H9 (cell line): ENCODE measurements around the gene RET. TPM values are rescaled to one million over a fixed set of nuclear protein-coding genes. Genes with fewer than 3 reads are reported as not detected.

Experiments
- DNase-seq: peaks from one replicate; pipeline ENCODE4 v3.0.0-alpha.2; 2017
- H2AFZ ChIP-seq: one replicate; pipeline ENCODE4 v1.6.1; 2013; ENCODE audit warnings: mild to moderate bottlenecking, low read length, control low read depth, moderate library complexity
- H2AK5ac ChIP-seq: 2 replicates; pipeline ENCODE4 v1.6.1; 2013; ENCODE audit warnings: low read length, control low read depth, mixed read lengths; ENCODE audit not compliant: insufficient read length
- H2BK120ac ChIP-seq: one replicate; pipeline ENCODE4 v1.6.1; 2013; ENCODE audit warnings: low read depth, mild to moderate bottlenecking, low read length, control low read depth, inconsistent platforms; ENCODE audit not compliant: poor library complexity, severe bottlenecking
- H2BK12ac ChIP-seq: 2 replicates; pipeline ENCODE4 v1.6.1; 2013; ENCODE audit warnings: low read length, control low read depth, mixed read lengths, low read depth; ENCODE audit not compliant: insufficient read length
- H2BK15ac ChIP-seq: 2 replicates; pipeline ENCODE4 v1.6.1; 2013; ENCODE audit warnings: low read depth, low read length, control low read depth
- H2BK20ac ChIP-seq: one replicate; pipeline ENCODE4 v1.6.1; 2013; ENCODE audit warnings: low read depth, mild to moderate bottlenecking, low read length, control low read depth, inconsistent platforms; ENCODE audit not compliant: poor library complexity, severe bottlenecking
- H2BK5ac ChIP-seq: 2 replicates; pipeline ENCODE4 v1.6.1; 2013; ENCODE audit warnings: low read length, control low read depth, mixed read lengths; ENCODE audit not compliant: insufficient read length
- H3K14ac ChIP-seq: 2 replicates; pipeline ENCODE4 v1.6.1; 2013; ENCODE audit warnings: low read length, control low read depth; ENCODE audit not compliant: insufficient read depth
- H3K18ac ChIP-seq: 2 replicates; pipeline ENCODE4 v1.6.1; 2013; ENCODE audit warnings: low read depth, mild to moderate bottlenecking, mixed read lengths, low read length, control low read depth; ENCODE audit not compliant: insufficient read length
- H3K23ac ChIP-seq: 2 replicates; pipeline ENCODE4 v1.6.1; 2013; ENCODE audit warnings: low read length, control low read depth, mixed read lengths, low read depth; ENCODE audit not compliant: insufficient read length
- H3K23me2 ChIP-seq: 2 replicates; pipeline ENCODE4 v1.6.1; 2013; ENCODE audit warnings: low read depth, mild to moderate bottlenecking, mixed read lengths, low read length, control low read depth; ENCODE audit not compliant: insufficient read length, poor library complexity, severe bottlenecking
- H3K27ac ChIP-seq: 2 replicates; pipeline ENCODE4 v1.5.1; 2013; ENCODE audit warnings: low read length, control low read depth, mixed read lengths, low read depth; ENCODE audit not compliant: insufficient read length
- H3K27me3 ChIP-seq: 2 replicates; pipeline ENCODE4 v1.6.1; 2013; ENCODE audit warnings: low read length, control low read depth, inconsistent platforms; ENCODE audit not compliant: insufficient read depth
- H3K4ac ChIP-seq: 2 replicates; pipeline ENCODE4 v1.6.1; 2013; ENCODE audit warnings: low read depth, mild to moderate bottlenecking, control low read depth, inconsistent platforms, low read length, moderate library complexity
- H3K4me1 ChIP-seq: 2 replicates; pipeline ENCODE4 v1.6.1; 2013; ENCODE audit warnings: low read length, control low read depth, inconsistent platforms; ENCODE audit not compliant: insufficient read depth
- H3K4me2 ChIP-seq: 2 replicates; pipeline ENCODE4 v1.6.1; 2013; ENCODE audit warnings: low read length, control low read depth, mixed read lengths; ENCODE audit not compliant: insufficient read length, insufficient read depth
- H3K56ac ChIP-seq: 2 replicates; pipeline ENCODE4 v1.6.1; 2013; ENCODE audit warnings: low read depth, mild to moderate bottlenecking, mixed read lengths, low read length, control low read depth; ENCODE audit not compliant: insufficient read length
- H3K79me1 ChIP-seq: 2 replicates; pipeline ENCODE4 v1.6.1; 2013; ENCODE audit warnings: low read depth, mild to moderate bottlenecking, moderate library complexity, low read length, control low read depth, inconsistent platforms; ENCODE audit not compliant: insufficient read depth, poor library complexity, severe bottlenecking
- H3K79me2 ChIP-seq: 2 replicates; pipeline ENCODE4 v1.6.1; 2013; ENCODE audit warnings: low read length, control low read depth, inconsistent platforms; ENCODE audit not compliant: insufficient read depth
- H3K9ac ChIP-seq: 2 replicates; pipeline ENCODE4 v1.6.1; 2013; ENCODE audit warnings: low read length, control low read depth, mixed read lengths; ENCODE audit not compliant: insufficient read length; ENCODE audit errors: extremely low read depth
- H3K9me3 ChIP-seq: one replicate; pipeline ENCODE4 v1.6.1; 2013; ENCODE audit warnings: low read depth, low read length, inconsistent platforms; ENCODE audit not compliant: control insufficient read depth
- H3T11ph ChIP-seq: one replicate; pipeline ENCODE4 v1.6.1; 2013; ENCODE audit warnings: mild to moderate bottlenecking, low read length, control low read depth, inconsistent platforms
- H4K20me1 ChIP-seq: one replicate; pipeline ENCODE4 v1.6.1; 2013; ENCODE audit not compliant: control insufficient read depth, insufficient read length, insufficient read depth
- H4K5ac ChIP-seq: 2 replicates; pipeline ENCODE4 v1.6.1; 2013; ENCODE audit warnings: low read depth, mild to moderate bottlenecking, mixed read lengths, low read length, control low read depth; ENCODE audit not compliant: insufficient read length
- H4K8ac ChIP-seq: replicated peaks from 2 replicates; pipeline ENCODE4 v1.6.1; 2013; ENCODE audit warnings: low read length, control low read depth, mixed read lengths, low read depth; ENCODE audit not compliant: insufficient read length
- H4K91ac ChIP-seq: 2 replicates; pipeline ENCODE4 v1.6.1; 2013; ENCODE audit warnings: low read depth, mild to moderate bottlenecking, moderate library complexity, mixed read lengths, low read length, control low read depth; ENCODE audit not compliant: insufficient read length
- H3K27ac Mint-ChIP-seq, 3 experiments: 2 replicates in 2 of 3; 3 replicates in 1 of 3; pipeline ENCODE4 v1.8.0; 2020 to 2021; ENCODE audit warnings: mixed read lengths in 3 of 3, mild to moderate bottlenecking in 1 of 3, moderate library complexity in 1 of 3
- H3K27me3 Mint-ChIP-seq: 2 replicates; pipeline ENCODE4 v1.8.0; 2021; ENCODE audit warnings: low read depth, mild to moderate bottlenecking, moderate library complexity, mixed read lengths
- H3K36me3 Mint-ChIP-seq, 3 experiments: 2 replicates in 2 of 3; 3 replicates in 1 of 3; pipeline ENCODE4 v1.8.0; 2020 to 2021; ENCODE audit warnings: low read depth in 3 of 3, mixed read lengths in 3 of 3; ENCODE audit not compliant: insufficient read depth in 1 of 3
- H3K4me1 Mint-ChIP-seq, 2 experiments: 2 replicates each; pipeline ENCODE4 v1.8.0; 2020; ENCODE audit warnings: mixed read lengths in 2 of 2
- H3K4me3 Mint-ChIP-seq, 2 experiments: 2 replicates in 1 of 2; 3 replicates in 1 of 2; pipeline ENCODE4 v1.8.0; 2020 to 2021; ENCODE audit warnings: mild to moderate bottlenecking in 2 of 2, mixed read lengths in 2 of 2, moderate library complexity in 1 of 2
- H3K9me3 Mint-ChIP-seq, 2 experiments: 2 replicates in 1 of 2; 3 replicates in 1 of 2; pipeline ENCODE4 v1.8.0; 2020; ENCODE audit warnings: mild to moderate bottlenecking in 2 of 2, mixed read lengths in 2 of 2, moderate library complexity in 1 of 2
- CTCF ChIP-seq: fragments of 200-600 bp; sonication (generic); conservative IDR thresholded peaks from 3 replicates; pipeline ENCODE4 v1.8.0; 2021; ENCODE audit warnings: antibody characterized with exemption, mild to moderate bottlenecking
- total RNA-seq: library from RNA; stranded (reverse); gene quantifications from 2 replicates; pipeline ENCODE4 v1.2.1, GENCODE V29; 2021

RET gene
- total RNA-seq, 1 experiment from 2014 or later = 12.2 TPM

GRCh38 chr10:43166880-43167497 lies 90.1 kb downstream of the RET start:
- Histone ChIP-seq H4K20me1 (no peaks in the 10 kb centered on the region), H3T11ph (no peak overlapping the region), H3K56ac (no peak overlapping the region), H3K23me2 (no peaks in the 10 kb centered on the region), H3K4me2 (no peak overlapping the region), H3K27me3 (no peaks in the 10 kb centered on the region), H2BK12ac (no peak overlapping the region), H2BK15ac (no peak overlapping the region), H3K79me1 (no peaks in the 10 kb centered on the region), H3K14ac (no peak overlapping the region), H3K4me1 (no peaks in the 10 kb centered on the region), H2BK20ac (no peak overlapping the region), H2AFZ (no peak overlapping the region), H2AK5ac (no peak overlapping the region), H3K9me3 (no peaks in the 10 kb centered on the region), H2BK5ac (no peak overlapping the region), H3K18ac (no peak overlapping the region), H2BK120ac (no peak overlapping the region), H3K4ac (no peak overlapping the region), H3K27ac (no peak overlapping the region), H3K79me2 (no peaks in the 10 kb centered on the region; the same call in 1 of the 2 replicates), H4K91ac (no peak overlapping the region), H3K23ac (no peak overlapping the region), H4K5ac (no peak overlapping the region), H3K9ac (no peak overlapping the region), H4K8ac (no peak overlapping the region)
- Mint-ChIP-seq H3K27me3 (no peaks in the 10 kb centered on the region), H3K9me3 (no peaks in the 10 kb centered on the region), H3K27ac (no peak overlapping the region), H3K4me3 (no peak overlapping the region), H3K36me3 (no peaks in the 10 kb centered on the region; a peak in 2 of 7 replicates), H3K4me1 (peaks cover 5 to 7% of the 10 kb centered on the region in 2 experiments; a peak in 2 of 4 replicates)
- TF ChIP-seq CTCF = no peak
- DNase-seq = no peak
